Liver (tissue), 9 donors: ENCODE data around the gene GLRX. TPM values are rescaled to one million over a fixed set of nuclear protein-coding genes. Genes with fewer than 3 reads are reported as not detected.
"Not testable (repeated sequence)": the region's sequence is repeated elsewhere in the genome, so short reads cannot be mapped to it uniquely, and the experiment has no call there.

Experiments
- DNase-seq: peaks from one replicate; pipeline ENCODE4 v3.0.0-alpha.2; 2017; ENCODE audit warnings: low spot score
- H3K27ac ChIP-seq, 2 donors: one replicate each; pipeline ENCODE4 v1.7.0; 2013; ENCODE audit warnings: inconsistent platforms in 2 of 2, low read length in 2 of 2, control low read depth in 1 of 2, low read depth in 1 of 2, mild to moderate bottlenecking in 1 of 2
- H3K27me3 ChIP-seq, 4 donors: one replicate each; pipeline versions ENCODE4 v1.6.1 to v1.7.0; 2013; ENCODE audit warnings: low read length in 3 of 4, inconsistent platforms in 1 of 4, mild to moderate bottlenecking in 1 of 4, moderate library complexity in 1 of 4; ENCODE audit not compliant: control insufficient read depth in 4 of 4, insufficient read depth in 4 of 4
- H3K36me3 ChIP-seq, 4 donors: one replicate each; pipeline versions ENCODE4 v1.6.1 to v1.7.0; 2013; ENCODE audit warnings: low read length in 3 of 4, mild to moderate bottlenecking in 3 of 4, low read depth in 1 of 4, moderate library complexity in 1 of 4; ENCODE audit not compliant: control insufficient read depth in 4 of 4, insufficient read depth in 3 of 4
- H3K4me1 ChIP-seq, 4 donors: one replicate each; pipeline versions ENCODE4 v1.6.1 to v1.7.0; 2013; ENCODE audit warnings: low read length in 3 of 4, mild to moderate bottlenecking in 3 of 4, moderate library complexity in 1 of 4; ENCODE audit not compliant: control insufficient read depth in 4 of 4, insufficient read depth in 4 of 4
- H3K4me3 ChIP-seq, 3 donors: one replicate each; pipeline versions ENCODE4 v1.6.1 to v1.7.0; 2013; ENCODE audit warnings: low read length in 3 of 3, control low read depth in 1 of 3, low read depth in 1 of 3, mild to moderate bottlenecking in 1 of 3
- H3K9ac ChIP-seq, 2 donors: one replicate each; pipeline ENCODE4 v1.7.0; 2013; ENCODE audit warnings: low read length in 2 of 2, mild to moderate bottlenecking in 2 of 2, moderate library complexity in 2 of 2, control low read depth in 1 of 2, low read depth in 1 of 2
- H3K9me3 ChIP-seq, 4 donors: one replicate each; pipeline versions ENCODE4 v1.6.1 to v1.7.0; 2013; ENCODE audit warnings: low read length in 3 of 4; ENCODE audit not compliant: control insufficient read depth in 4 of 4
- ATF3 ChIP-seq: IDR thresholded peaks from 2 replicates; pipeline ENCODE4 v1.6.1; 2016; ENCODE audit warnings: antibody characterized with exemption
- CTCF ChIP-seq: fragments of 150-350 bp; IDR thresholded peaks from 2 replicates; pipeline ENCODE4 v1.5.1; 2017; ENCODE audit warnings: improper control_type of control experiment, low read depth, low read length; ENCODE audit not compliant: missing input control
- EGR1 ChIP-seq, 2 donors: IDR thresholded peaks; 2 replicates each; pipeline ENCODE4 v1.6.1; 2016 to 2018; ENCODE audit warnings: antibody characterized with exemption in 2 of 2, low read depth in 2 of 2
- FOXA1 ChIP-seq: IDR thresholded peaks from 2 replicates; pipeline ENCODE4 v1.6.1; 2016; ENCODE audit warnings: antibody characterized with exemption
- FOXA2 ChIP-seq: IDR thresholded peaks from 2 replicates; pipeline ENCODE4 v1.6.1; 2016; ENCODE audit warnings: antibody characterized with exemption
- GABPA ChIP-seq, 2 donors: IDR thresholded peaks in 1 of 2; conservative IDR thresholded peaks in 1 of 2; 2 replicates each; pipeline ENCODE4 v1.6.1; 2016; ENCODE audit warnings: antibody characterized with exemption in 2 of 2, mild to moderate bottlenecking in 1 of 2, moderate library complexity in 1 of 2
- HNF4A ChIP-seq, 2 donors: conservative IDR thresholded peaks; 2 replicates each; pipeline ENCODE4 v1.6.1; 2016; ENCODE audit warnings: antibody characterized with exemption in 2 of 2, mild to moderate bottlenecking in 2 of 2
- HNF4G ChIP-seq: IDR thresholded peaks from 2 replicates; pipeline ENCODE4 v1.6.1; 2016; ENCODE audit warnings: antibody characterized with exemption
- JUND ChIP-seq, 2 donors: IDR thresholded peaks; 2 replicates each; pipeline ENCODE4 v1.6.1; 2016; ENCODE audit warnings: antibody characterized with exemption in 2 of 2
- MAX ChIP-seq: IDR thresholded peaks from 2 replicates; pipeline ENCODE4 v1.6.1; 2016; ENCODE audit warnings: antibody characterized with exemption
- NR2F2 ChIP-seq: IDR thresholded peaks from 2 replicates; pipeline ENCODE4 v1.6.1; 2016; ENCODE audit warnings: antibody characterized with exemption
- RAD21 ChIP-seq, 2 donors: IDR thresholded peaks; 2 replicates each; pipeline ENCODE4 v1.6.1; 2016; ENCODE audit warnings: antibody characterized with exemption in 2 of 2, mild to moderate bottlenecking in 2 of 2
- REST ChIP-seq: IDR thresholded peaks from 2 replicates; pipeline ENCODE4 v1.6.1; 2016; ENCODE audit warnings: antibody characterized with exemption, mild to moderate bottlenecking
- RXRA ChIP-seq, 2 donors: IDR thresholded peaks; 2 replicates each; pipeline ENCODE4 v1.6.1; 2017 to 2018; ENCODE audit warnings: antibody characterized with exemption in 2 of 2, mild to moderate bottlenecking in 1 of 2
- SP1 ChIP-seq: IDR thresholded peaks from 2 replicates; pipeline ENCODE4 v1.6.1; 2018; ENCODE audit warnings: antibody characterized with exemption, mild to moderate bottlenecking
- TAF1 ChIP-seq: conservative IDR thresholded peaks from 2 replicates; pipeline ENCODE4 v1.6.1; 2016; ENCODE audit warnings: antibody characterized with exemption, mild to moderate bottlenecking
- YY1 ChIP-seq: IDR thresholded peaks from 2 replicates; pipeline ENCODE4 v1.6.1; 2016; ENCODE audit warnings: antibody characterized with exemption, mild to moderate bottlenecking
- ZBTB33 ChIP-seq: IDR thresholded peaks from 2 replicates; pipeline ENCODE4 v1.6.1; 2016; ENCODE audit warnings: antibody characterized with exemption
- WGBS: extraction: QIAGEN DNeasy Blood & Tissue Kit; methylation state at CpG from one replicate; pipeline ENCODE4 v1.1.7; 2013; 5-methylcytosine and 5-hydroxymethylcytosine counted together
- polyA plus RNA-seq, 2 donors: library from polyadenylated mRNA; stranded (reverse) in 1 of 2; unstranded in 1 of 2; fragments of 200-250 nt in 1 of 2; fragments of >200 nt in 1 of 2; fragmentation: Nextera tagmentation in 1 of 2; extraction: Ambion mirVana in 1 of 2; gene quantifications; one replicate each; pipeline versions ENCODE4 v1.2.1 to v1.2.3, GENCODE V29; 2013 to 2015
- total RNA-seq, 2 donors: library from RNA; depleted of rRNA; stranded (reverse); fragments of >200 nt; gene quantifications; one replicate each; pipeline ENCODE4 v1.2.3, GENCODE V29; 2014
- donor health status: healthy.
- donor health status: healthy.
- donor health status: healthy.
- donor health status: healthy.
- donor health status: healthy.

The GLRX gene
- total and polyA plus RNA-seq, 4 donors, result 48.2 to 187 (median 107) TPM

GRCh38 chr5:95852567-95852966, 30.0 kb upstream of the GLRX start (continued):
- no peak for TF ChIP-seq REST

- H3K27me3 ChIP-seq, H3K9me3 ChIP-seq, H3K9ac ChIP-seq, DNase-seq, H3K4me3 ChIP-seq, H3K36me3 ChIP-seq: not testable (repeated sequence)
- Histone ChIP-seq H3K4me1 (peaks cover 0 to 37% (median 20%) of the 10 kb centered on the region in 4 donors), H3K27ac (peak overlapping the region; percentile 79 to 92)
- 97% methylated on average over 34 of the region's 34 CpGs for WGBS
These were observed 28.6 kb upstream of the GLRX start for GRCh38 chr5:95851141-95851540.

GRCh38 chr5:95850391-95850894, 27.9 kb upstream of the GLRX start:
- Histone ChIP-seq H3K27ac (peak overlapping the region; percentile 79 to 92), H3K36me3 (no peaks in the 10 kb centered on the region), H3K27me3 (no peaks in the 10 kb centered on the region), H3K9me3 (no peaks in the 10 kb centered on the region), H3K4me3 (peak overlapping the region in 1 of 3 donors; percentile 7), H3K4me1 (peaks cover 0 to 35% (median 20%) of the 10 kb centered on the region in 4 donors), H3K9ac (peak overlapping the region in 1 of 2 donors; percentile 76)
- WGBS, result 42% methylated on average over 5 of the region's 5 CpGs
- no peak for DNase-seq
- TF ChIP-seq RXRA (IDR thresholded peaks at IDR 0.05), result peak; percentile 87 to 92
- TF ChIP-seq RAD21 (IDR thresholded peaks at IDR 0.05), result peak in 1 of 2 donors; percentile 34
- peak; percentile 76 for TF ChIP-seq SP1
- TF ChIP-seq HNF4A (conservative IDR thresholded peaks at IDR 0.05), result peak; percentile 49 to 67
- TF ChIP-seq TAF1, result no peak
- TF ChIP-seq GABPA (IDR thresholded peaks at IDR 0.05 in 1 of 2, conservative IDR thresholded peaks at IDR 0.05 in 1 of 2), result no peak
- TF ChIP-seq ZBTB33, result no peak
- peak; percentile 52 for TF ChIP-seq NR2F2
- TF ChIP-seq JUND (IDR thresholded peaks at IDR 0.05), result peak in 1 of 2 donors; percentile 38
- peak; percentile 75 for TF ChIP-seq MAX
- peak; percentile 69 for TF ChIP-seq YY1
- peak; percentile 83 for TF ChIP-seq FOXA2
- TF ChIP-seq CTCF, result no peak
- peak in 1 of 2 donors; percentile 12 for TF ChIP-seq EGR1 (IDR thresholded peaks at IDR 0.05; ENCODE audit: low read depth in 2 of 2)
- TF ChIP-seq ATF3, result peak; percentile 65
- TF ChIP-seq FOXA1, result peak; percentile 85
- TF ChIP-seq HNF4G, result peak; percentile 14
- peak; percentile 48 for TF ChIP-seq REST
